ENCODE measurements around the gene TAB2. TPM values are rescaled to one million over a fixed set of nuclear protein-coding genes. Genes with fewer than 3 reads are reported as not detected.

The TAB2 gene
- total RNA-seq, 1 experiment from 2014 or later: 14.7 TPM

GRCh38 chr6:149311293-149311692 lies 6.2 kb upstream of the TAB2 start:
- no peaks in the 10 kb centered on the region for H4K20me1 ChIP-seq (ENCODE audit: low read length)
- no peak overlapping the region for H3K4me3 ChIP-seq (ENCODE audit: low read length)
- no peak overlapping the region for H3K9ac ChIP-seq (ENCODE audit: low read length)
- no peak overlapping the region for H3K4me2 ChIP-seq (ENCODE audit: low read length)
- H3K9me2 ChIP-seq (replicated peaks; ENCODE audit: low read length): no peaks in the 10 kb centered on the region
- H3K79me2 ChIP-seq (ENCODE audit: low read length): 0 out of 2 replicates have a peak, but pooled peaks cover 3% of the 10 kb centered on the region
- ChIA-PET POLR2A (ENCODE audit: unreplicated experiment) (no interaction called here), CTCF (no interaction called here)
- no peaks in the 10 kb centered on the region for H3K27me3 ChIP-seq (ENCODE audit: low read length)
- no peaks in the 10 kb centered on the region for H3K9me3 ChIP-seq (ENCODE audit: low read length)
- no peaks in the 10 kb centered on the region for H3F3A ChIP-seq (ENCODE audit: low read length, unreplicated experiment)
- no peaks in the 10 kb centered on the region for H3K36me3 ChIP-seq (ENCODE audit: low read depth, low read length)
- TF ChIP-seq EZH2phosphoT487 (IDR thresholded peaks at IDR 0.05; ENCODE audit: borderline replicate concordance, low read length) (no peak), CTCF (conservative IDR thresholded peaks at IDR 0.05; ENCODE audit: low read depth, low read length) (no peak), EZH2 (IDR thresholded peaks at IDR 0.05; ENCODE audit: low read length, unreplicated experiment) (no peak)
- H3K4me1 ChIP-seq (ENCODE audit: insufficient read depth, low read length): peaks cover 13% of the 10 kb centered on the region
- intact Hi-C loops (cut with micrococcal nuclease): no loop called here
- ATAC-seq (no peak), DNase-seq (no peak)
- no peak overlapping the region for H3K27ac ChIP-seq (ENCODE audit: low read length)
- BruUV-seq (replicated peaks): no TSS peak
- no peak overlapping the region for H2AFZ ChIP-seq (ENCODE audit: low read length)

GRCh38 chr6:149311766-149312165 lies 5.7 kb upstream of the TAB2 start:
- TF ChIP-seq CTCF (conservative IDR thresholded peaks at IDR 0.05; ENCODE audit: low read depth, low read length): no peak
- no peak for TF ChIP-seq EZH2phosphoT487 (IDR thresholded peaks at IDR 0.05; ENCODE audit: borderline replicate concordance, low read length)
- TF ChIP-seq EZH2 (IDR thresholded peaks at IDR 0.05; ENCODE audit: low read length, unreplicated experiment): no peak
- no peak for ATAC-seq
- POLR2A ChIA-PET (ENCODE audit: unreplicated experiment): no interaction called here
- Histone ChIP-seq H3K79me2 (ENCODE audit: low read length) (0 out of 2 replicates have a peak, but pooled peaks cover 7% of the 10 kb centered on the region), H3K9me3 (ENCODE audit: low read length) (no peaks in the 10 kb centered on the region), H4K20me1 (ENCODE audit: low read length) (no peaks in the 10 kb centered on the region), H3K9ac (ENCODE audit: low read length) (no peak overlapping the region), H3K27me3 (ENCODE audit: low read length) (no peaks in the 10 kb centered on the region), H3K9me2 (replicated peaks; ENCODE audit: low read length) (no peaks in the 10 kb centered on the region), H3K36me3 (ENCODE audit: low read depth, low read length) (no peaks in the 10 kb centered on the region), H3K27ac (ENCODE audit: low read length) (no peak overlapping the region), H2AFZ (ENCODE audit: low read length) (no peak overlapping the region), H3K4me3 (ENCODE audit: low read length) (no peak overlapping the region), H3K4me1 (ENCODE audit: insufficient read depth, low read length) (peaks cover 12% of the 10 kb centered on the region), H3F3A (ENCODE audit: low read length, unreplicated experiment) (no peaks in the 10 kb centered on the region), H3K4me2 (ENCODE audit: low read length) (no peak overlapping the region)
- intact Hi-C loops (cut with micrococcal nuclease): no loop called here
- CTCF ChIA-PET: no interaction called here
- BruUV-seq (replicated peaks): no TSS peak
- DNase-seq: no peak

GRCh38 chr6:149313070-149313469 lies 4.4 kb upstream of the TAB2 start:
- Histone ChIP-seq H3K4me3 (ENCODE audit: low read length) (no peak overlapping the region), H3K27ac (ENCODE audit: low read length) (no peak overlapping the region), H3F3A (ENCODE audit: low read length, unreplicated experiment) (no peaks in the 10 kb centered on the region), H3K9me2 (replicated peaks; ENCODE audit: low read length) (no peaks in the 10 kb centered on the region), H2AFZ (ENCODE audit: low read length) (no peak overlapping the region), H4K20me1 (ENCODE audit: low read length) (no peaks in the 10 kb centered on the region), H3K9me3 (ENCODE audit: low read length) (no peaks in the 10 kb centered on the region), H3K36me3 (ENCODE audit: low read depth, low read length) (no peaks in the 10 kb centered on the region), H3K4me2 (ENCODE audit: low read length) (no peak overlapping the region), H3K79me2 (ENCODE audit: low read length) (peaks cover 11% of the 10 kb centered on the region), H3K27me3 (ENCODE audit: low read length) (no peaks in the 10 kb centered on the region), H3K4me1 (ENCODE audit: insufficient read depth, low read length) (0 out of 2 replicates have a peak, but pooled peaks cover under 1% of the 10 kb centered on the region), H3K9ac (ENCODE audit: low read length) (no peak overlapping the region)
- DNase-seq (no peak), ATAC-seq (no peak)
- BruUV-seq (replicated peaks): no TSS peak
- ChIA-PET CTCF (no interaction called here), POLR2A (ENCODE audit: unreplicated experiment) (no interaction called here)
- intact Hi-C loops (cut with micrococcal nuclease): no loop called here
- TF ChIP-seq EZH2phosphoT487 (IDR thresholded peaks at IDR 0.05; ENCODE audit: borderline replicate concordance, low read length) (no peak), EZH2 (IDR thresholded peaks at IDR 0.05; ENCODE audit: low read length, unreplicated experiment) (no peak), CTCF (conservative IDR thresholded peaks at IDR 0.05; ENCODE audit: low read depth, low read length) (no peak)
